HCT116 (cell line): ENCODE measurements around the gene ESRRG. TPM values are rescaled to one million over a fixed set of nuclear protein-coding genes. Genes with fewer than 3 reads are reported as not detected.

Experiments used
- ATAC-seq: fragments of 200-7000 bp; cut with Tn5 transposase; 2 replicates; pipeline ENCODE4 v1.9.1; 2020; ENCODE audit warnings: mild to moderate bottlenecking, moderate library complexity
- BruUV-seq: library from RNA; stranded (reverse); fragments of 400-500 nt; replicated peaks from 2 replicates; lab custom pipeline; 2021; lab: Mats Ljungman, UMichigan
- CTCF ChIA-PET: fragments of 300-600 bp; sonication (Branson Sonifier 250); formaldehyde crosslinking; loops from one replicate; lab custom pipeline; 2021; ENCODE audit warnings: antibody characterized with exemption; lab: Charles Lee
- POLR2A ChIA-PET: fragments of 300-600, 350-600 bp; sonication (Branson Sonifier 250); formaldehyde crosslinking; loops from one replicate; lab custom pipeline; 2021; ENCODE audit warnings: antibody characterized with exemption; lab: Charles Lee
- RAD21 ChIA-PET, 2 experiments: fragments of 300-600 bp; sonication (Branson Sonifier 250); formaldehyde crosslinking; loops; one replicate each; lab custom pipeline; 2023; ENCODE audit warnings: low total read pairs in 2 of 2; ENCODE audit not compliant: uncharacterized antibody in 2 of 2, unreplicated experiment in 2 of 2, low non-redundant PET in 1 of 2; lab: Charles Lee
- DNase-seq: peaks from one replicate; pipeline ENCODE4 v3.0.0-alpha.2; 2010; ENCODE audit warnings: low read depth, low spot score
- H2AFZ ChIP-seq: fragments of 200-600 bp; shearing (Covaris generic), sonication (generic); 2 replicates; pipeline ENCODE4 v1.6.1; 2017; ENCODE audit warnings: low read depth, mixed run types, mixed read lengths, antibody characterized with exemption, low read length; ENCODE audit not compliant: poor library complexity, severe bottlenecking
- H3K27ac ChIP-seq: 2 replicates; pipeline ENCODE4 v1.5.1; 2012; ENCODE audit warnings: low read depth, low read length
- H3K27me3 ChIP-seq: fragments of 200-600 bp; sonication (generic); 2 replicates; pipeline ENCODE4 v1.6.1; 2016; ENCODE audit warnings: mixed run types, low read length, mixed read lengths; ENCODE audit not compliant: insufficient read depth
- H3K36me3 ChIP-seq, 2 experiments: fragments of 200-500 bp in 1 of 2; fragments of 200-600 bp in 1 of 2; sonication (Bioruptor generic) in 1 of 2; sonication (generic) in 1 of 2; 2 replicates each; pipeline versions ENCODE4 v1.5.1 to v1.6.1; 2014 to 2016; ENCODE audit warnings: low read length in 2 of 2, inconsistent platforms in 1 of 2, mixed read lengths in 1 of 2, mixed run types in 1 of 2; ENCODE audit not compliant: insufficient read depth in 2 of 2, control insufficient read depth in 1 of 2
- H3K4me1 ChIP-seq, 2 experiments: fragments of 200-600 bp in 1 of 2; sonication (generic) in 1 of 2; 2 replicates each; pipeline versions ENCODE4 v1.5.1 to v1.6.1; 2012 to 2017; ENCODE audit warnings: low read length in 2 of 2, inconsistent platforms in 1 of 2, mild to moderate bottlenecking in 1 of 2, mixed read lengths in 1 of 2, mixed run types in 1 of 2, moderate library complexity in 1 of 2; ENCODE audit not compliant: insufficient read depth in 2 of 2, control insufficient read depth in 1 of 2
- H3K4me2 ChIP-seq: fragments of 200-600 bp; sonication (generic); 2 replicates; pipeline ENCODE4 v1.6.1; 2017; ENCODE audit warnings: mixed run types, low read length, mixed read lengths
- H3K4me3 ChIP-seq, 2 experiments: fragments of 200-600 bp in 1 of 2; sonication (generic) in 1 of 2; replicated peaks in 1 of 2; 2 replicates each; pipeline ENCODE4 v1.5.1; 2011 to 2016; ENCODE audit warnings: low read length in 2 of 2, control low read depth in 1 of 2, low read depth in 1 of 2, mild to moderate bottlenecking in 1 of 2, mixed read lengths in 1 of 2, mixed run types in 1 of 2
- H3K79me2 ChIP-seq: fragments of 200-600 bp; sonication (generic); 2 replicates; pipeline ENCODE4 v1.6.1; 2017; ENCODE audit warnings: mild to moderate bottlenecking, mixed run types, low read length, moderate library complexity, mixed read lengths; ENCODE audit not compliant: insufficient read depth
- H3K9ac ChIP-seq: fragments of 200-600 bp; sonication (generic); 2 replicates; pipeline ENCODE4 v1.6.1; 2016; ENCODE audit warnings: low read length, mixed read lengths
- H3K9me2 ChIP-seq: fragments of 200-600 bp; sonication (generic), shearing (Covaris generic); 2 replicates; pipeline ENCODE4 v1.6.1; 2017; ENCODE audit warnings: mixed run types, mild to moderate bottlenecking, moderate library complexity; ENCODE audit not compliant: insufficient read depth
- H3K9me3 ChIP-seq, 2 experiments: fragments of 200-500 bp in 1 of 2; fragments of 200-600 bp in 1 of 2; sonication (Bioruptor generic) in 1 of 2; sonication (generic) in 1 of 2; 2 replicates each; pipeline ENCODE4 v1.6.1; 2014 to 2017; ENCODE audit warnings: low read length in 2 of 2, mixed read lengths in 2 of 2, inconsistent platforms in 1 of 2, low read depth in 1 of 2, mild to moderate bottlenecking in 1 of 2, mixed run types in 1 of 2, moderate library complexity in 1 of 2; ENCODE audit not compliant: control insufficient read depth in 1 of 2, insufficient read depth in 1 of 2
- H4K20me1 ChIP-seq: fragments of 200-600 bp; sonication (generic), shearing (Covaris generic); 2 replicates; pipeline ENCODE4 v1.6.1; 2017; ENCODE audit warnings: mixed run types, mild to moderate bottlenecking, moderate library complexity; ENCODE audit not compliant: insufficient read depth
- CBX3 ChIP-seq: IDR thresholded peaks from 2 replicates; pipeline ENCODE4 v1.6.1; 2012; ENCODE audit warnings: low read depth
- CEBPB ChIP-seq: IDR thresholded peaks from 2 replicates; pipeline ENCODE4 v1.6.1; 2012; ENCODE audit warnings: low read depth
- EGR1 ChIP-seq: IDR thresholded peaks from 2 replicates; pipeline ENCODE4 v1.6.1; 2012; ENCODE audit warnings: low read depth
- ELF1 ChIP-seq: IDR thresholded peaks from 2 replicates; pipeline ENCODE4 v1.6.1; 2012; ENCODE audit warnings: low read depth, borderline replicate concordance
- EZH2 ChIP-seq: fragments of 200-600 bp; sonication (generic); IDR thresholded peaks from 2 replicates; pipeline ENCODE4 v1.6.1; 2017; ENCODE audit warnings: antibody characterized with exemption, mixed run types
- EZH2phosphoT487 ChIP-seq: fragments of 200-600 bp; IDR thresholded peaks from 2 replicates; pipeline ENCODE4 v1.6.1; 2018; ENCODE audit warnings: antibody characterized with exemption, borderline replicate concordance
- JUND ChIP-seq: IDR thresholded peaks from 2 replicates; pipeline ENCODE4 v1.6.1; 2012
- POLR2A ChIP-seq: IDR thresholded peaks from 2 replicates; pipeline ENCODE4 v1.7.0; 2011; ENCODE audit warnings: borderline replicate concordance; ENCODE audit not compliant: insufficient read depth, insufficient read length; ENCODE audit errors: extremely low read depth
- POLR2AphosphoS5 ChIP-seq: IDR thresholded peaks from 2 replicates; pipeline ENCODE4 v1.6.1; 2011; ENCODE audit warnings: mild to moderate bottlenecking, low read depth, low read length, moderate library complexity
- RAD21 ChIP-seq: IDR thresholded peaks from 2 replicates; pipeline ENCODE4 v1.6.1; 2012; ENCODE audit warnings: low read depth, mild to moderate bottlenecking
- SIN3A ChIP-seq: IDR thresholded peaks from 2 replicates; pipeline ENCODE4 v1.6.1; 2012; ENCODE audit warnings: low read depth
- SP1 ChIP-seq: IDR thresholded peaks from 2 replicates; pipeline ENCODE4 v1.6.1; 2012; ENCODE audit warnings: low read depth
- SRF ChIP-seq: IDR thresholded peaks from 2 replicates; pipeline ENCODE4 v1.6.1; 2012; ENCODE audit warnings: low read depth
- TCF7L2 ChIP-seq: IDR thresholded peaks from 2 replicates; pipeline ENCODE4 v1.7.0; 2011; ENCODE audit warnings: borderline replicate concordance, inconsistent platforms; ENCODE audit not compliant: insufficient read depth, insufficient read length; ENCODE audit errors: extremely low read depth
- YY1 ChIP-seq: IDR thresholded peaks from 2 replicates; pipeline ENCODE4 v1.6.1; 2011; ENCODE audit warnings: low read length, low read depth, moderate library complexity, mild to moderate bottlenecking; ENCODE audit not compliant: insufficient replicate concordance; ENCODE audit errors: extremely low read depth
- intact Hi-C: fragments of 100-400 bp; cut with micrococcal nuclease; formaldehyde crosslinking; loops from 2 replicates; pipeline ENCODE4 v1.10.0; 2022
- total RNA-seq: library from RNA; stranded (reverse); gene quantifications from one replicate; pipeline ENCODE4 v1.2.1, GENCODE V29; 2021; ENCODE audit not compliant: unreplicated experiment
- TF ChIP-seq, protein P1 (sequence below): IDR thresholded peaks from 2 replicates; pipeline ENCODE4 v1.6.1; 2012
- TF ChIP-seq, protein P2 (sequence below): IDR thresholded peaks from 2 replicates; pipeline ENCODE4 v1.6.1; 2012; ENCODE audit warnings: low read depth
- TF ChIP-seq, protein P3 (sequence below), 3 experiments: fragments of 200-600 bp in 1 of 3; sonication (generic) in 1 of 3; IDR thresholded peaks in 2 of 3; conservative IDR thresholded peaks in 1 of 3; 2 replicates each; pipeline ENCODE4 v1.5.1; 2012 to 2017; ENCODE audit warnings: low read depth in 2 of 3, low read length in 2 of 3, antibody characterized with exemption in 1 of 3, borderline replicate concordance in 1 of 3, control low read depth in 1 of 3, mild to moderate bottlenecking in 1 of 3, mixed read lengths in 1 of 3, mixed run types in 1 of 3, moderate library complexity in 1 of 3; ENCODE audit not compliant: insufficient read depth in 1 of 3

ESRRG gene
- total RNA-seq, 1 experiment from 2014 or later, result not detected

DNA sequence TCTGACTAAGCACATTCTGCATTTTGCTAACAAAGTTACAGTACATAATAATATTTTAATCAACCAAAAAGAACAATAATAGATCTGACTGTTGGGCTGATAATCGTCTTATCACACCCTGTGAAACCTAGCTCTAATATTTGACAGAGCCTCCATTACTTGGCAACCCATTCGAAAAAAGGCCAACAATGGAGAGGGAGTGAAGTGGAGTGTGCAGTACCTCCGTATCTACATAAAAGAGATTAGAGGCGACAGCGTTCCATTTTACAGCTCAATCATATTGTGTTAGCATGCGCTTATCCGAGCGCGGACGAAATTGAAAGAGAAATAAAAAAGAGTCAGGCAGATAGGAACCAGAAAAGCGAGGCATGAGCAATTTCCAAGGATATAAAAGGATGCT is 162.7 kb downstream of the ESRRG start:
- H2AFZ ChIP-seq, result no peak overlapping the region
- TF ChIP-seq POLR2AphosphoS5 (no peak), TCF7L2 (no peak), ELF1 (no peak), EZH2 (no peak), CBX3 (no peak), EGR1 (no peak), SRF (no peak), JUND (no peak), CEBPB (no peak), RAD21 (no peak), EZH2phosphoT487 (no peak), SP1 (no peak), SIN3A (no peak)
- TF ChIP-seq, protein P1, sequence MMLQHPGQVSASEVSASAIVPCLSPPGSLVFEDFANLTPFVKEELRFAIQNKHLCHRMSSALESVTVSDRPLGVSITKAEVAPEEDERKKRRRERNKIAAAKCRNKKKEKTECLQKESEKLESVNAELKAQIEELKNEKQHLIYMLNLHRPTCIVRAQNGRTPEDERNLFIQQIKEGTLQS, result no peak
- TF ChIP-seq, all 23 proteins: peak for 0
- ATAC-seq (no peak), DNase-seq (no peak)
- Histone ChIP-seq H3K9ac (no peak overlapping the region), H3K4me1 (no peaks in the 10 kb centered on the region), H3K27ac (no peak overlapping the region), H3K36me3 (no peaks in the 10 kb centered on the region), H3K79me2 (no peaks in the 10 kb centered on the region), H3K4me3 (no peak overlapping the region), H3K4me2 (no peak overlapping the region), H3K9me2 (no peaks in the 10 kb centered on the region), H3K27me3 (no peaks in the 10 kb centered on the region), H4K20me1 (no peaks in the 10 kb centered on the region), H3K9me3 (no peaks in the 10 kb centered on the region; a peak in 2 of 4 replicates)
- ChIA-PET RAD21 (no interaction called here), CTCF (no interaction called here), POLR2A (no interaction called here)
- intact Hi-C loops, result no loop called here
- no TSS peak for BruUV-seq

DNA sequence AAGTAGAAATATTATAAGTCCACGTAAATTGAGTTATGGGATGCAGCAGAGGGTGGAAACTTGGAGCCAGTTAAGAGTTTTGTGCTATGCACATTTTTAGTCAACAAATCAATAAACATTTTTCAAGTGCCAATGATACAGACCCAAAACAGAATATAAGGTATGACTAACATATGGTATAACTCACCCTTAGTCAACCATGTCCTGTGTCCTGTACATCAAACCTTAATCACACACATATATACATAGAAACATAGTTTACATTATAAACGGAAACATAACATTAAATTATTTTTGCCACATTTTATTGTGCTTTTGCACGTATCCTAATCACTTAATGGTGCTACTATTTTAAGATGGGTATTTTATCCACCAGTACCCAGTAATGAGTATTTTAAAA is 163.9 kb downstream of the ESRRG start:
- Histone ChIP-seq H3K9me2 (no peaks in the 10 kb centered on the region), H3K27me3 (no peaks in the 10 kb centered on the region), H3K9me3 (no peaks in the 10 kb centered on the region; a peak in 2 of 4 replicates), H3K27ac (no peak overlapping the region), H3K4me3 (no peak overlapping the region), H3K79me2 (no peaks in the 10 kb centered on the region), H3K4me1 (no peaks in the 10 kb centered on the region), H4K20me1 (no peaks in the 10 kb centered on the region), H3K4me2 (no peak overlapping the region), H3K36me3 (no peaks in the 10 kb centered on the region), H3K9ac (no peak overlapping the region), H2AFZ (no peak overlapping the region)
- DNase-seq (no peak), ATAC-seq (no peak)
- BruUV-seq, result no TSS peak
- ChIA-PET RAD21 (no interaction called here), POLR2A (no interaction called here), CTCF (no interaction called here)
- intact Hi-C loops, result no loop called here
- TF ChIP-seq YY1, result no peak
- TF ChIP-seq, protein P2, sequence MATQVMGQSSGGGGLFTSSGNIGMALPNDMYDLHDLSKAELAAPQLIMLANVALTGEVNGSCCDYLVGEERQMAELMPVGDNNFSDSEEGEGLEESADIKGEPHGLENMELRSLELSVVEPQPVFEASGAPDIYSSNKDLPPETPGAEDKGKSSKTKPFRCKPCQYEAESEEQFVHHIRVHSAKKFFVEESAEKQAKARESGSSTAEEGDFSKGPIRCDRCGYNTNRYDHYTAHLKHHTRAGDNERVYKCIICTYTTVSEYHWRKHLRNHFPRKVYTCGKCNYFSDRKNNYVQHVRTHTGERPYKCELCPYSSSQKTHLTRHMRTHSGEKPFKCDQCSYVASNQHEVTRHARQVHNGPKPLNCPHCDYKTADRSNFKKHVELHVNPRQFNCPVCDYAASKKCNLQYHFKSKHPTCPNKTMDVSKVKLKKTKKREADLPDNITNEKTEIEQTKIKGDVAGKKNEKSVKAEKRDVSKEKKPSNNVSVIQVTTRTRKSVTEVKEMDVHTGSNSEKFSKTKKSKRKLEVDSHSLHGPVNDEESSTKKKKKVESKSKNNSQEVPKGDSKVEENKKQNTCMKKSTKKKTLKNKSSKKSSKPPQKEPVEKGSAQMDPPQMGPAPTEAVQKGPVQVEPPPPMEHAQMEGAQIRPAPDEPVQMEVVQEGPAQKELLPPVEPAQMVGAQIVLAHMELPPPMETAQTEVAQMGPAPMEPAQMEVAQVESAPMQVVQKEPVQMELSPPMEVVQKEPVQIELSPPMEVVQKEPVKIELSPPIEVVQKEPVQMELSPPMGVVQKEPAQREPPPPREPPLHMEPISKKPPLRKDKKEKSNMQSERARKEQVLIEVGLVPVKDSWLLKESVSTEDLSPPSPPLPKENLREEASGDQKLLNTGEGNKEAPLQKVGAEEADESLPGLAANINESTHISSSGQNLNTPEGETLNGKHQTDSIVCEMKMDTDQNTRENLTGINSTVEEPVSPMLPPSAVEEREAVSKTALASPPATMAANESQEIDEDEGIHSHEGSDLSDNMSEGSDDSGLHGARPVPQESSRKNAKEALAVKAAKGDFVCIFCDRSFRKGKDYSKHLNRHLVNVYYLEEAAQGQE, result no peak
- TF ChIP-seq, protein P1, result no peak
- TF ChIP-seq POLR2A, result no peak
- TF ChIP-seq, protein P3, sequence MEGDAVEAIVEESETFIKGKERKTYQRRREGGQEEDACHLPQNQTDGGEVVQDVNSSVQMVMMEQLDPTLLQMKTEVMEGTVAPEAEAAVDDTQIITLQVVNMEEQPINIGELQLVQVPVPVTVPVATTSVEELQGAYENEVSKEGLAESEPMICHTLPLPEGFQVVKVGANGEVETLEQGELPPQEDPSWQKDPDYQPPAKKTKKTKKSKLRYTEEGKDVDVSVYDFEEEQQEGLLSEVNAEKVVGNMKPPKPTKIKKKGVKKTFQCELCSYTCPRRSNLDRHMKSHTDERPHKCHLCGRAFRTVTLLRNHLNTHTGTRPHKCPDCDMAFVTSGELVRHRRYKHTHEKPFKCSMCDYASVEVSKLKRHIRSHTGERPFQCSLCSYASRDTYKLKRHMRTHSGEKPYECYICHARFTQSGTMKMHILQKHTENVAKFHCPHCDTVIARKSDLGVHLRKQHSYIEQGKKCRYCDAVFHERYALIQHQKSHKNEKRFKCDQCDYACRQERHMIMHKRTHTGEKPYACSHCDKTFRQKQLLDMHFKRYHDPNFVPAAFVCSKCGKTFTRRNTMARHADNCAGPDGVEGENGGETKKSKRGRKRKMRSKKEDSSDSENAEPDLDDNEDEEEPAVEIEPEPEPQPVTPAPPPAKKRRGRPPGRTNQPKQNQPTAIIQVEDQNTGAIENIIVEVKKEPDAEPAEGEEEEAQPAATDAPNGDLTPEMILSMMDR (IDR thresholded peaks at IDR 0.05 in 2 of 3, conservative IDR thresholded peaks at IDR 0.05 in 1 of 3; ENCODE audit: borderline replicate concordance in 1 of 3, insufficient read depth in 1 of 3, low read depth in 2 of 3, low read length in 2 of 3), result no peak
